Measurements from ENCODE around the gene HIBADH. TPM values are rescaled to one million over a fixed set of nuclear protein-coding genes. Genes with fewer than 3 reads are reported as not detected.

The HIBADH gene
- total RNA-seq, 1 experiment from 2014 or later: 23.2 TPM

- Histone ChIP-seq H2BK120ac (ENCODE audit: low read depth, low read length, poor library complexity, severe bottlenecking) (no peak overlapping the region), H2BK20ac (ENCODE audit: low read depth, low read length, poor library complexity, severe bottlenecking) (no peak overlapping the region), H2BK12ac (ENCODE audit: insufficient read length, low read depth, low read length) (no peak overlapping the region), H3K79me2 (ENCODE audit: insufficient read depth, low read length) (no peaks in the 10 kb centered on the region), H3K9ac (ENCODE audit: extremely low read depth, insufficient read length, low read length) (no peak overlapping the region), H3T11ph (ENCODE audit: low read length) (no peak overlapping the region), H3K18ac (ENCODE audit: insufficient read length, low read depth, low read length) (no peak overlapping the region), H4K8ac (replicated peaks; ENCODE audit: insufficient read length, low read depth, low read length) (no peak overlapping the region), H2AK5ac (ENCODE audit: insufficient read length, low read length) (no peak overlapping the region), H3K4me1 (ENCODE audit: insufficient read depth, low read length) (peaks cover 3% of the 10 kb centered on the region; the same call in 1 of the 2 replicates), H3K4me2 (ENCODE audit: insufficient read depth, insufficient read length, low read length) (no peak overlapping the region), H3K9me3 (ENCODE audit: control insufficient read depth, low read depth, low read length) (no peaks in the 10 kb centered on the region), H3K56ac (ENCODE audit: insufficient read length, low read depth, low read length) (no peak overlapping the region), H3K27me3 (ENCODE audit: insufficient read depth, low read length) (no peaks in the 10 kb centered on the region), H3K14ac (ENCODE audit: insufficient read depth, low read length) (no peak overlapping the region), H4K91ac (ENCODE audit: insufficient read length, low read depth, low read length) (no peak overlapping the region), H3K79me1 (ENCODE audit: insufficient read depth, low read depth, low read length, poor library complexity, severe bottlenecking) (no peaks in the 10 kb centered on the region), H3K23me2 (ENCODE audit: insufficient read length, low read depth, low read length, poor library complexity, severe bottlenecking) (no peaks in the 10 kb centered on the region), H2BK5ac (ENCODE audit: insufficient read length, low read length) (no peak overlapping the region), H2AFZ (ENCODE audit: low read length) (no peak overlapping the region), H4K5ac (ENCODE audit: insufficient read length, low read depth, low read length) (no peak overlapping the region), H2BK15ac (ENCODE audit: low read depth, low read length) (no peak overlapping the region), H3K23ac (ENCODE audit: insufficient read length, low read depth, low read length) (no peak overlapping the region), H3K27ac (ENCODE audit: insufficient read length, low read depth, low read length) (no peak overlapping the region), H4K20me1 (ENCODE audit: control insufficient read depth, insufficient read depth, insufficient read length) (no peaks in the 10 kb centered on the region), H3K4ac (ENCODE audit: low read depth, low read length) (no peak overlapping the region)
- H3K36me3 Mint-ChIP-seq (ENCODE audit: insufficient read depth in 1 of 3, low read depth in 3 of 3): peaks cover 0 to 5% (median 0%) of the 10 kb centered on the region in 3 experiments; a peak in 1 of 7 replicates
- WGBS (ENCODE audit: extremely low coverage, insufficient read length, low lambda C conversion rate): 100% methylated on average over 1 of the region's 1 CpG
- no peak for DNase-seq
- TF ChIP-seq, protein P1, sequence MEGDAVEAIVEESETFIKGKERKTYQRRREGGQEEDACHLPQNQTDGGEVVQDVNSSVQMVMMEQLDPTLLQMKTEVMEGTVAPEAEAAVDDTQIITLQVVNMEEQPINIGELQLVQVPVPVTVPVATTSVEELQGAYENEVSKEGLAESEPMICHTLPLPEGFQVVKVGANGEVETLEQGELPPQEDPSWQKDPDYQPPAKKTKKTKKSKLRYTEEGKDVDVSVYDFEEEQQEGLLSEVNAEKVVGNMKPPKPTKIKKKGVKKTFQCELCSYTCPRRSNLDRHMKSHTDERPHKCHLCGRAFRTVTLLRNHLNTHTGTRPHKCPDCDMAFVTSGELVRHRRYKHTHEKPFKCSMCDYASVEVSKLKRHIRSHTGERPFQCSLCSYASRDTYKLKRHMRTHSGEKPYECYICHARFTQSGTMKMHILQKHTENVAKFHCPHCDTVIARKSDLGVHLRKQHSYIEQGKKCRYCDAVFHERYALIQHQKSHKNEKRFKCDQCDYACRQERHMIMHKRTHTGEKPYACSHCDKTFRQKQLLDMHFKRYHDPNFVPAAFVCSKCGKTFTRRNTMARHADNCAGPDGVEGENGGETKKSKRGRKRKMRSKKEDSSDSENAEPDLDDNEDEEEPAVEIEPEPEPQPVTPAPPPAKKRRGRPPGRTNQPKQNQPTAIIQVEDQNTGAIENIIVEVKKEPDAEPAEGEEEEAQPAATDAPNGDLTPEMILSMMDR (conservative IDR thresholded peaks at IDR 0.05): no peak
- peak overlapping the region in 1 of 3 experiments; percentile 3; a peak in 2 of 7 replicates for H3K27ac Mint-ChIP-seq
- peaks cover 0 to 7% of the 10 kb centered on the region in 2 experiments; a peak in 2 of 5 replicates for H3K9me3 Mint-ChIP-seq
- no peaks in the 10 kb centered on the region for H3K27me3 Mint-ChIP-seq (ENCODE audit: low read depth)
- H3K4me1 Mint-ChIP-seq: peaks cover 7 to 8% of the 10 kb centered on the region in 2 experiments
- H3K4me3 Mint-ChIP-seq: no peak overlapping the region
These were observed 26.5 kb upstream of the HIBADH start for GRCh38 chr7:27689150-27689549.

Data from H9 (cell line).